Fibroblast of lung (primary cell): ENCODE measurements around the gene TASP1.

Experiments
- CTCF ChIP-seq, 2 donors: IDR thresholded peaks in 1 of 2; conservative IDR thresholded peaks in 1 of 2; 1 replicate in 1 of 2; 2 replicates in 1 of 2; pipeline ENCODE4 v1.5.1; 2011 to 2012; ENCODE audit warnings: low read length in 2 of 2, control low read depth in 1 of 2, inconsistent platforms in 1 of 2, low read depth in 1 of 2, mild to moderate bottlenecking in 1 of 2
- EZH2 ChIP-seq: IDR thresholded peaks from 2 replicates; pipeline ENCODE4 v1.5.1; 2012; ENCODE audit warnings: low read length, control low read depth, mild to moderate bottlenecking; ENCODE audit errors: missing control alignments

GRCh38 chr20:13441388-13441787 lies 197.3 kb downstream of the TASP1 start:
- no peak for TF ChIP-seq CTCF (conservative IDR thresholded peaks at IDR 0.05 in 1 of 2, IDR thresholded peaks at IDR 0.05 in 1 of 2; ENCODE audit: low read depth in 1 of 2, low read length in 2 of 2)
- TF ChIP-seq EZH2, result no peak
